IPS-15b (cell line): ENCODE results near the gene APLF.
A peak's percentile ranks its signal among the peaks of the same experiment; 100 is the strongest.

Experiments
- H3K27me3 ChIP-seq: one replicate; pipeline ENCODE4 v1.6.1; 2013; ENCODE audit warnings: low read length; ENCODE audit not compliant: control insufficient read depth, insufficient read depth
- H3K36me3 ChIP-seq: one replicate; pipeline ENCODE4 v1.6.1; 2013; ENCODE audit warnings: low read length; ENCODE audit not compliant: control insufficient read depth, insufficient read depth
- H3K4me1 ChIP-seq: one replicate; pipeline ENCODE4 v1.6.1; 2013; ENCODE audit warnings: mild to moderate bottlenecking, low read length; ENCODE audit not compliant: control insufficient read depth, insufficient read depth
- H3K4me3 ChIP-seq: one replicate; pipeline ENCODE4 v1.5.1; 2013; ENCODE audit warnings: low read depth, low read length
- H3K9ac ChIP-seq: one replicate; pipeline ENCODE4 v1.6.1; 2013; ENCODE audit warnings: low read depth, mild to moderate bottlenecking, low read length
- H3K9me3 ChIP-seq: one replicate; pipeline ENCODE4 v1.6.1; 2013; ENCODE audit warnings: mild to moderate bottlenecking, low read length; ENCODE audit not compliant: control insufficient read depth, insufficient read depth

The APLF gene, protein sequence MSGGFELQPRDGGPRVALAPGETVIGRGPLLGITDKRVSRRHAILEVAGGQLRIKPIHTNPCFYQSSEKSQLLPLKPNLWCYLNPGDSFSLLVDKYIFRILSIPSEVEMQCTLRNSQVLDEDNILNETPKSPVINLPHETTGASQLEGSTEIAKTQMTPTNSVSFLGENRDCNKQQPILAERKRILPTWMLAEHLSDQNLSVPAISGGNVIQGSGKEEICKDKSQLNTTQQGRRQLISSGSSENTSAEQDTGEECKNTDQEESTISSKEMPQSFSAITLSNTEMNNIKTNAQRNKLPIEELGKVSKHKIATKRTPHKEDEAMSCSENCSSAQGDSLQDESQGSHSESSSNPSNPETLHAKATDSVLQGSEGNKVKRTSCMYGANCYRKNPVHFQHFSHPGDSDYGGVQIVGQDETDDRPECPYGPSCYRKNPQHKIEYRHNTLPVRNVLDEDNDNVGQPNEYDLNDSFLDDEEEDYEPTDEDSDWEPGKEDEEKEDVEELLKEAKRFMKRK

GRCh38 chr2:68467077-68467960 is at the start of gene APLF, which contains the start of gene FBXO48:
APLF (plus strand) TSS chr2:68467585; CDS start chr2:68467732, 147 bp downstream.
FBXO48 (minus strand) TSS chr2:68467294; CDS start chr2:68465145, 2,149 bp downstream.
- no peaks in the 10 kb centered on the region for H3K9me3 ChIP-seq
- H3K36me3 ChIP-seq, result no peaks in the 10 kb centered on the region
- H3K4me3 ChIP-seq, result peak within 1 kb of the TSS; percentile 90
- peak within 1 kb of the TSS; percentile 77 for H3K9ac ChIP-seq
- H3K27me3 ChIP-seq, result peaks cover 2% of the 10 kb centered on the region
- no peaks in the 10 kb centered on the region for H3K4me1 ChIP-seq

DNA sequence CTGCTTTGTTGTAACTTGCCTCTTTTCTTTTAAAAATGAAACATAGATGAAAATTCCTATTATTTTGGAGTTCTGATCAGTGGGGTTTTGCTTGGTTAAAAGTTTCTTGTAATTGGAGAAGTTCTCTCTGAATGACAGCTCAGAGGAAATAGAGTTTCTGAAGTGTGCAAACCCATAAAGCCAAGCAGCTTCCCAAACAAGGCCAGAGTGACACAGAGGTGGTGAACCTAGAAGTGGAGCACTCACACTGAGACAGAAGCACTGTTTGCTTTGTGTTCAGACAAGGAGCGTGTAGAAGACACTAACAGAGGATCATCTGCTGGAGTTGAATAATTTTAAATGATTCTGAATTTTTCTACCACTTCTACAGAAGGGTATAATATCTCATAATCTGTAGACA is 49.5 kb upstream of the APLF start:
- Histone ChIP-seq H3K9ac (no peak overlapping the region), H3K4me1 (peaks cover 17% of the 10 kb centered on the region), H3K4me3 (no peak overlapping the region), H3K36me3 (no peaks in the 10 kb centered on the region), H3K9me3 (no peaks in the 10 kb centered on the region), H3K27me3 (no peaks in the 10 kb centered on the region)

GRCh38 chr2:68418419-68418818 is 49.0 kb upstream of the APLF start:
- Histone ChIP-seq H3K9ac (no peak overlapping the region), H3K36me3 (no peaks in the 10 kb centered on the region), H3K4me3 (no peak overlapping the region), H3K27me3 (no peaks in the 10 kb centered on the region), H3K4me1 (peaks cover 17% of the 10 kb centered on the region), H3K9me3 (no peaks in the 10 kb centered on the region)

GRCh38 chr2:68418855-68419254 is 48.5 kb upstream of the APLF start:
- no peaks in the 10 kb centered on the region for H3K9me3 ChIP-seq
- H3K27me3 ChIP-seq, result no peaks in the 10 kb centered on the region
- no peak overlapping the region for H3K4me3 ChIP-seq
- H3K4me1 ChIP-seq, result peaks cover 17% of the 10 kb centered on the region
- H3K36me3 ChIP-seq, result no peaks in the 10 kb centered on the region
- no peak overlapping the region for H3K9ac ChIP-seq

DNA sequence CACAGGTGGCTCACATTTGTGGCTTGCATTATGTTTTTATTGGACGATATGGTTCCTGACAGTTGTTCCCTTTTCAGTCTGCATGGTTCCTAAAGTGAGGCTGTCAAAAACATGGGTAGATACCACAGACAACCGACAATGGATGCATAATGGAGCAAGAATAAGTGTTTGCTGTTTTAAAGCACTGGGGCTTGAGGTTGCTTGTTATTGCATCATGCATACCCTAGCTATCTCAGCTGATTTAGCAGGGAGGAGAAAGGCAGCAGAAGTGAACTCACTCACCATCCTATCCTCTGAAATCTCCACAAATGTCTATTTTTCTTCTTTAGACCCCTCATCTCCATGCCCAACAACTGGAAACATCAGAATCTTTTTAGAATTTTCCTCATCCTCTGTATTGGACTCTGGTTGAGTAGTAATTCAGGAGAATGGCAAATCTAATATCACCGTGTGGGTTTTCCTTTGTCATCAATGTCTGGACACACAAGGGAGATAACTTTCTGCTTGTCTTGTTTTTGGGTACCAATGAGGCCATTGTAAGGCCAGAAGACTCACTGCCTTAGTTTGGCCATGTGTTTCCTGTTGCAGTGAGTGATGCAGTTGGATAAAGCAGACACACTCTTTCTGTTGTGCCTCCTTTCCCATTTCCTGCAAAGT is 47.0 kb upstream of the APLF start:
- Histone ChIP-seq H3K9me3 (no peaks in the 10 kb centered on the region), H3K36me3 (no peaks in the 10 kb centered on the region), H3K9ac (no peak overlapping the region), H3K4me3 (no peak overlapping the region), H3K4me1 (peaks cover 17% of the 10 kb centered on the region), H3K27me3 (no peaks in the 10 kb centered on the region)

DNA sequence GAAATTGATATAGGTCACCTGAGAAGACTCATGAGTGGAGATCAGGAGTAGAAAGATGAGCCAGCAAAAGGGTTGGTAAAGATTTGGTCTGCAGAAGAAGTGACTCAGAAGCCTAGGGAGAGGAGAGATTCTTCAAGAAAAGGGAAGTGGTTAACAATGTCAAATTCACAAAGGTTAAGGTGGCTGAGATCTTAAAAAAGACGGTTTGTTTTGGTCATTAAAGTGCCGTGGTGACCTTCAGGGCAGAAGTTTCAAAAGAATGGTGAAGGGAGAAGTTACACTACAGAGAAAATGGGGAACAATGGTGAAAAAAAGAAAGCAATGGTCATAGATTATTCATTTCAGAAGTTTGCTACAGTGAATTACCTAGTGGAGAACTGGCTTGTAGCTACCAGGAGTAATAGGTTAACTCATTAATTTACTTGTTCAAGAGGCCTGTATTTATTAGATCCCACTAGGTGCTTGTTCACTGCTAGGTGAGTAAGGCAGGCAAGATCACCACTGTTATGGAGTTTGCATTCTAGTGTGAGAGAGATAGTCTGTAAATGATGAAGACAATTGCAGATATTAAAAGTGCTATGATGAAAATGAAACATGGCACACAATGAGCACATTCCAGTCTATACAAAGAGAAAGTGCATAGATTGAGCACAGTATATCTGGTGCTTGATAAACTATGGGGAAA is 43.3 kb upstream of the APLF start:
- Histone ChIP-seq H3K9ac (no peak overlapping the region), H3K4me1 (peaks cover 5% of the 10 kb centered on the region), H3K9me3 (no peaks in the 10 kb centered on the region), H3K4me3 (no peak overlapping the region), H3K36me3 (no peaks in the 10 kb centered on the region), H3K27me3 (no peaks in the 10 kb centered on the region)

- Histone ChIP-seq H3K36me3 (no peaks in the 10 kb centered on the region), H3K9ac (no peak overlapping the region), H3K4me3 (no peak overlapping the region), H3K9me3 (no peaks in the 10 kb centered on the region), H3K27me3 (no peaks in the 10 kb centered on the region), H3K4me1 (no peaks in the 10 kb centered on the region)
Observed at GRCh38 chr2:68425503-68425902, 41.9 kb upstream of the APLF start.

GRCh38 chr2:68426446-68426845 is 40.9 kb upstream of the APLF start:
- Histone ChIP-seq H3K27me3 (no peaks in the 10 kb centered on the region), H3K9ac (no peak overlapping the region), H3K9me3 (no peaks in the 10 kb centered on the region), H3K36me3 (no peaks in the 10 kb centered on the region), H3K4me3 (no peak overlapping the region), H3K4me1 (no peaks in the 10 kb centered on the region)

DNA sequence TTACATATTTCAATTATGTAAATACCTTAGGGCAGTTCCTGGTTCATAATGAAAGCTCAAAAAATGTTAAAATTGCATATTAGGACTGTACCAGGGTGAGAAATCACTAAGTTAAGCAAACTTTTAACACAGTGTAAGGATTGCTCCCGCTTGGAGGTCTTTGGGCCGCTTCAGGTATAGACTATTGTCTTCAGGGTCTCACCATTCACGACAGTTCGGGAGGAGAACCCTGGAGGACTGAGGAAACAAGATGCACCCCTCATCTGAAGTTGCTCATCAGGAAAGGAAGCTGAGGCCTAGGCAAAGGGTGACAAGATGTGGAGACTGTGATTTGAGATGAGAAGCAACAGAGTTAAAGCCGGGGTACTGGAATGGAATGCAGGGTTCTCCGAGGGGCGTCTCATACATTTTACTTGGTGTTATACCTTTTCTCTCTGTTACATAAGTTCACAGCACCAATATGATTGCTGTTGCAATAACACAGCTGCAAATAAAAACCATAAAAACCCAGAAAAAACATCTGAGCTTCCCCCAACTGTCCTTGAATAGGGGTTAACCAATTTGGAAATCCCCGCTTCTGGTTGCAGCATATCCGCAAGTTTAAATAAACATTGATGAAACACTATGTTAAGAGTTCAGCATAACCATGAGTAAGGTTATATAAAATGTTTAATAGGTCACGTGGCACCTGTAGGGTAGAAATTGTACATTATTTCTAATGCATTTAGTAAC is 40.4 kb upstream of the APLF start:
- H3K9ac ChIP-seq, result no peak overlapping the region
- H3K4me1 ChIP-seq, result no peaks in the 10 kb centered on the region
- no peaks in the 10 kb centered on the region for H3K9me3 ChIP-seq
- H3K27me3 ChIP-seq, result no peaks in the 10 kb centered on the region
- no peak overlapping the region for H3K4me3 ChIP-seq
- H3K36me3 ChIP-seq, result no peaks in the 10 kb centered on the region

- no peak overlapping the region for H3K4me3 ChIP-seq
- no peaks in the 10 kb centered on the region for H3K9me3 ChIP-seq
- H3K36me3 ChIP-seq, result no peaks in the 10 kb centered on the region
- H3K9ac ChIP-seq, result no peak overlapping the region
- H3K4me1 ChIP-seq, result no peaks in the 10 kb centered on the region
- no peaks in the 10 kb centered on the region for H3K27me3 ChIP-seq
Observed at GRCh38 chr2:68428126-68428525, 39.3 kb upstream of the APLF start.
